HEK293 (cell line): ENCODE measurements around the gene POU4F3.

Experiments
- CTCF ChIA-PET: fragments of 350-600 bp; formaldehyde crosslinking; extraction: SDS; loops from one replicate; lab custom pipeline; 2021; ENCODE audit warnings: antibody characterized with exemption; lab: Yijun Ruan, JAX
- POLR2A ChIA-PET: fragments of 300-600 bp; formaldehyde crosslinking; extraction: SDS; loops from one replicate; lab custom pipeline; 2020; ENCODE audit warnings: antibody characterized with exemption, inconsistent platforms; lab: Yijun Ruan, JAX
- H3K27ac ChIP-seq: fragments of 200-500 bp; sonication (Bioruptor generic); 2 replicates; pipeline ENCODE4 v1.5.1; 2014; ENCODE audit warnings: low read depth, low read length, control low read depth, inconsistent platforms; ENCODE audit errors: extremely low read depth
- H3K36me3 ChIP-seq, 2 experiments: fragments of 200-500 bp in 1 of 2; sonication (Bioruptor generic) in 1 of 2; 1 replicate in 1 of 2; 2 replicates in 1 of 2; pipeline ENCODE4 v1.5.1; 2014 to 2017; ENCODE audit warnings: inconsistent platforms in 2 of 2, low read length in 2 of 2; ENCODE audit not compliant: control insufficient read depth in 2 of 2, insufficient read depth in 1 of 2
- H3K4me1 ChIP-seq: fragments of 200-500 bp; sonication (Bioruptor generic); 2 replicates; pipeline ENCODE4 v1.5.1; 2014; ENCODE audit warnings: mild to moderate bottlenecking, low read length, inconsistent platforms; ENCODE audit not compliant: control insufficient read depth, insufficient read depth
- H3K4me3 ChIP-seq: 2 replicates; pipeline ENCODE4 v1.5.1; 2011; ENCODE audit warnings: low read depth, mild to moderate bottlenecking, control low read depth, low read length, moderate library complexity
- H3K9me3 ChIP-seq: fragments of 200-500 bp; sonication (Bioruptor generic); 2 replicates; pipeline ENCODE4 v1.5.1; 2014; ENCODE audit warnings: low read depth, low read length, inconsistent platforms; ENCODE audit not compliant: control insufficient read depth, insufficient read depth
- AEBP2 ChIP-seq: fragments of 450-650 bp; formaldehyde crosslinking; IDR thresholded peaks from 2 replicates; pipeline ENCODE4 v1.5.1; 2016; ENCODE audit warnings: missing biosample characterization, missing genetic modification characterization, borderline replicate concordance
- BCL11B ChIP-seq: fragments of 450-650 bp; formaldehyde crosslinking; IDR thresholded peaks from 2 replicates; pipeline ENCODE4 v1.5.1; 2016; ENCODE audit warnings: low read depth, missing biosample characterization, missing genetic modification characterization
- HOXD13 ChIP-seq: sonication (generic); formaldehyde crosslinking; IDR thresholded peaks from 2 replicates; pipeline ENCODE4 v1.8.0; 2022; ENCODE audit warnings: missing genetic modification reagents, borderline replicate concordance
- KLF1 ChIP-seq: fragments of 450-650 bp; formaldehyde crosslinking; IDR thresholded peaks from 2 replicates; pipeline ENCODE4 v1.5.1; 2016; ENCODE audit warnings: missing biosample characterization, missing genetic modification characterization
- MZF1 ChIP-seq: fragments of 450-650 bp; formaldehyde crosslinking; IDR thresholded peaks from 2 replicates; pipeline ENCODE4 v1.5.1; 2017; ENCODE audit warnings: missing biosample characterization, missing genetic modification characterization, borderline replicate concordance
- PATZ1 ChIP-seq: fragments of 450-650 bp; formaldehyde crosslinking; IDR thresholded peaks from 2 replicates; pipeline ENCODE4 v1.5.1; 2016; ENCODE audit warnings: missing biosample characterization, missing genetic modification characterization
- RBAK ChIP-seq: fragments of 450-650 bp; formaldehyde crosslinking; IDR thresholded peaks from 2 replicates; pipeline ENCODE4 v1.5.1; 2016; ENCODE audit warnings: missing biosample characterization, missing genetic modification characterization
- SCRT1 ChIP-seq: fragments of 450-650 bp; formaldehyde crosslinking; IDR thresholded peaks from 2 replicates; pipeline ENCODE4 v1.5.1; 2016; ENCODE audit warnings: missing biosample characterization, missing genetic modification characterization, borderline replicate concordance
- YY1 ChIP-seq: fragments of 450-650 bp; formaldehyde crosslinking; IDR thresholded peaks from 2 replicates; pipeline ENCODE4 v1.5.1; 2018; ENCODE audit warnings: missing biosample characterization, missing genetic modification characterization
- YY2 ChIP-seq: fragments of 450-650 bp; formaldehyde crosslinking; IDR thresholded peaks from 2 replicates; pipeline ENCODE4 v1.5.1; 2016; ENCODE audit warnings: missing biosample characterization, missing genetic modification characterization
- ZFP3 ChIP-seq: fragments of 450-650 bp; formaldehyde crosslinking; IDR thresholded peaks from 2 replicates; pipeline ENCODE4 v1.5.1; 2016; ENCODE audit warnings: low read depth, missing biosample characterization, missing genetic modification characterization
- ZNF132 ChIP-seq: fragments of 450-650 bp; formaldehyde crosslinking; IDR thresholded peaks from 2 replicates; pipeline ENCODE4 v1.5.1; 2017; ENCODE audit warnings: missing biosample characterization, missing genetic modification characterization, borderline replicate concordance
- ZNF248 ChIP-seq: fragments of 450-650 bp; formaldehyde crosslinking; IDR thresholded peaks from 2 replicates; pipeline ENCODE4 v1.5.1; 2017; ENCODE audit warnings: missing biosample characterization, missing genetic modification characterization
- ZNF26 ChIP-seq: fragments of 450-650 bp; formaldehyde crosslinking; IDR thresholded peaks from 2 replicates; pipeline ENCODE4 v1.5.1; 2016; ENCODE audit warnings: missing biosample characterization, missing genetic modification characterization
- ZNF274 ChIP-seq, 2 experiments: fragments of 200-500 bp in 1 of 2; fragments of 450-650 bp in 1 of 2; sonication (Bioruptor generic) in 1 of 2; formaldehyde crosslinking in 1 of 2; IDR thresholded peaks; 2 replicates each; pipeline versions ENCODE4 v1.5.1 to v1.6.1; 2014 to 2016; ENCODE audit warnings: borderline replicate concordance in 1 of 2, inconsistent platforms in 1 of 2, low read length in 1 of 2, missing biosample characterization in 1 of 2, missing genetic modification characterization in 1 of 2
- ZNF37A ChIP-seq: fragments of 450-650 bp; IDR thresholded peaks from 2 replicates; pipeline ENCODE4 v1.5.1; 2018; ENCODE audit warnings: missing biosample characterization, missing genetic modification characterization
- ZNF426 ChIP-seq: fragments of 450-650 bp; formaldehyde crosslinking; IDR thresholded peaks from 2 replicates; pipeline ENCODE4 v1.5.1; 2017; ENCODE audit warnings: missing biosample characterization, missing genetic modification characterization, mild to moderate bottlenecking, inconsistent platforms, moderate library complexity
- ZNF510 ChIP-seq: fragments of 450-650 bp; formaldehyde crosslinking; IDR thresholded peaks from 2 replicates; pipeline ENCODE4 v1.5.1; 2018; ENCODE audit warnings: mild to moderate bottlenecking, missing genetic modification characterization, missing biosample characterization; ENCODE audit not compliant: insufficient replicate concordance
- ZNF549 ChIP-seq: fragments of 450-650 bp; IDR thresholded peaks from 2 replicates; pipeline ENCODE4 v1.5.1; 2018; ENCODE audit warnings: missing biosample characterization, missing genetic modification characterization, mild to moderate bottlenecking, inconsistent platforms, moderate library complexity
- ZNF561 ChIP-seq: fragments of 450-650 bp; IDR thresholded peaks from 2 replicates; pipeline ENCODE4 v1.5.1; 2018; ENCODE audit warnings: missing biosample characterization, missing genetic modification characterization, borderline replicate concordance
- ZNF670 ChIP-seq: fragments of 450-650 bp; formaldehyde crosslinking; IDR thresholded peaks from 2 replicates; pipeline ENCODE4 v1.5.1; 2016; ENCODE audit warnings: missing biosample characterization, missing genetic modification characterization, low read depth
- ZNF701 ChIP-seq: fragments of 450-650 bp; formaldehyde crosslinking; IDR thresholded peaks from 2 replicates; pipeline ENCODE4 v1.5.1; 2016; ENCODE audit warnings: missing biosample characterization, missing genetic modification characterization
- ZNF837 ChIP-seq: fragments of 450-650 bp; formaldehyde crosslinking; IDR thresholded peaks from 2 replicates; pipeline ENCODE4 v1.5.1; 2016; ENCODE audit warnings: missing biosample characterization, missing genetic modification characterization
- TF ChIP-seq, protein P1 (sequence below): fragments of 450-650 bp; formaldehyde crosslinking; IDR thresholded peaks from 2 replicates; pipeline ENCODE4; 2016; ENCODE audit warnings: missing biosample characterization, missing genetic modification characterization

Gene POU4F3

DNA sequence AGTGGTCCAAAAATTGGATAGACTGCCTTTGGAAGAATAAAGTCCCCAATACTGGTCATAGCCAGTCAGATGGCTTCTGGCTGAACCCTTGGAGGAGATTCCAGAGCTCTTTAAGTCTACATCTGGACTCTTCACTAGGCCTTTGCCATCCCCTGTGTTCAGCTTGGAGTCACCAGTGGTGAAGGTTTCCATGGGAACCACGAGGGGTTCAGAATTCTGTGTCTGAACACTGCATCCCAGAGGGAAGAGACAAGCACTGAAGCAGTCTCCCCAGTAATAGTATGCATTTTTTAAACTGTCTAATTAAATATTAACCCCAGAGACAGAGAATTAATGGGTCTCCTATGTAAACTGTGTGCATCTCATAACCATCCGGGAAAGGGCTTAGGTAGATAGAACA is 38.2 kb downstream of the POU4F3 start:
- H3K36me3 ChIP-seq, result no peaks in the 10 kb centered on the region
- no peak overlapping the region for H3K4me3 ChIP-seq
- no peak overlapping the region for H3K27ac ChIP-seq
- ChIA-PET POLR2A (no interaction called here), CTCF (interaction anchor here (0.7 kb wide), 1 partner anchor 27 kb away, joined by 4 read pairs; no protein-coding TSS in a partner anchor)
- TF ChIP-seq MZF1 (no peak), KLF1 (no peak), YY1 (no peak), RBAK (no peak), SCRT1 (no peak), ZNF670 (tag by site-specific recombination) (no peak), ZFP3 (tag by site-specific recombination) (no peak), ZNF274 (IDR thresholded peaks at IDR 0.05; ENCODE audit: low read length) (no peak), ZNF274 (tag by site-specific recombination; IDR thresholded peaks at IDR 0.05; ENCODE audit: borderline replicate concordance) (no peak), ZNF132 (tag by site-specific recombination) (no peak), ZNF837 (no peak), ZNF26 (tag by site-specific recombination) (no peak), HOXD13 (CRISPR knock-in tag) (no peak), ZNF549 (tag by site-specific recombination) (no peak)
- H3K4me1 ChIP-seq, result no peaks in the 10 kb centered on the region
- no peaks in the 10 kb centered on the region for H3K9me3 ChIP-seq

- no peaks in the 10 kb centered on the region for H3K9me3 ChIP-seq
- ChIA-PET CTCF (interaction anchor here (0.6 kb wide), 1 partner anchor 366 kb away, joined by 5 read pairs; no protein-coding TSS in a partner anchor), POLR2A (no interaction called here)
- H3K4me3 ChIP-seq, result no peak overlapping the region
- TF ChIP-seq ZNF426, result no peak
- no peak for TF ChIP-seq AEBP2 (tag by site-specific recombination)
- no peak for TF ChIP-seq BCL11B (tag by site-specific recombination)
- no peak for TF ChIP-seq ZNF248
- TF ChIP-seq, protein P1, sequence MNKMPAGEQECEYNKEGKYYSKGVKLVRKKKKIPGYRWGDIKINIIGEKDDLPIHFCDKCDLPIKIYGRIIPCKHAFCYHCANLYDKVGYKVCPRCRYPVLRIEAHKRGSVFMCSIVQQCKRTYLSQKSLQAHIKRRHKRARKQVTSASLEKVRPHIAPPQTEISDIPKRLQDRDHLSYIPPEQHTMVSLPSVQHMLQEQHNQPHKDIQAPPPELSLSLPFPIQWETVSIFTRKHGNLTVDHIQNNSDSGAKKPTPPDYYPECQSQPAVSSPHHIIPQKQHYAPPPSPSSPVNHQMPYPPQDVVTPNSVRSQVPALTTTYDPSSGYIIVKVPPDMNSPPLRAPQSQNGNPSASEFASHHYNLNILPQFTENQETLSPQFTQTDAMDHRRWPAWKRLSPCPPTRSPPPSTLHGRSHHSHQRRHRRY (tag by site-specific recombination), result no peak
- no peak for TF ChIP-seq ZNF561 (tag by site-specific recombination)
- no peak for TF ChIP-seq PATZ1
- TF ChIP-seq YY2 (tag by site-specific recombination), result no peak
- no peak for TF ChIP-seq ZNF37A
- no peak for TF ChIP-seq ZNF510 (tag by site-specific recombination)
- TF ChIP-seq ZNF701 (tag by site-specific recombination), result no peak
- TF ChIP-seq, all 188 proteins: peak for 0
- Histone ChIP-seq H3K36me3 (no peaks in the 10 kb centered on the region), H3K27ac (no peak overlapping the region), H3K4me1 (no peaks in the 10 kb centered on the region)
Measured at GRCh38 chr5:146378986-146379385, 40.3 kb downstream of the POU4F3 start.
